Peyer's patch (tissue), 4 donors: ENCODE results near the gene RPRD2. TPM values are rescaled to one million over a fixed set of nuclear protein-coding genes. Genes with fewer than 3 reads are reported as not detected.
A peak's percentile ranks its signal among the peaks of the same experiment; 100 is the strongest.
"Not testable (repeated sequence)": the region's sequence is repeated elsewhere in the genome, so short reads cannot be mapped to it uniquely, and the experiment has no call there.

ENCODE experiments used
- DNase-seq, 3 donors: peaks; one replicate each; pipeline ENCODE4 v3.0.0-alpha.2; 2017 to 2019
- H3K27ac ChIP-seq, 4 donors: fragments of 200-600 bp; sonication (generic); one replicate each; pipeline ENCODE4 v1.5.1; 2016 to 2019
- H3K27me3 ChIP-seq, 2 donors: fragments of 200-600 bp; sonication (generic); one replicate each; pipeline ENCODE4 v1.5.1; 2019
- H3K36me3 ChIP-seq, 3 donors: fragments of 200-600 bp; sonication (generic); one replicate each; pipeline ENCODE4 v1.5.1; 2016 to 2019
- H3K4me1 ChIP-seq, 4 donors: fragments of 200-600 bp; sonication (generic); one replicate each; pipeline ENCODE4 v1.5.1; 2016 to 2019
- H3K4me3 ChIP-seq, 4 donors: fragments of 200-600 bp; sonication (generic); 1 replicate in 3 of 4; 2 replicates in 1 of 4; pipeline ENCODE4 v1.5.1; 2016 to 2019; ENCODE audit warnings: mild to moderate bottlenecking in 1 of 4
- H3K9me3 ChIP-seq, 4 donors: fragments of 200-600 bp; sonication (generic); one replicate each; pipeline ENCODE4 v1.5.1; 2016 to 2019; ENCODE audit warnings: mild to moderate bottlenecking in 1 of 4
- POLR2A ChIP-seq, 2 donors: fragments of 450-650 bp; IDR thresholded peaks; one replicate each; pipeline ENCODE4 v1.5.1; 2017; ENCODE audit warnings: antibody characterized with exemption in 2 of 2, mild to moderate bottlenecking in 2 of 2, moderate library complexity in 2 of 2
- total RNA-seq, 4 donors: library from RNA; depleted of rRNA; stranded (reverse); fragments of >200 nt; gene quantifications; one replicate each; pipeline ENCODE4 v1.1.0, GENCODE V29; 2016
- TF ChIP-seq, protein P1 (sequence below), 6 experiments: fragments of 450-650 bp in 4 of 6; fragments of 200-600 bp in 2 of 6; sonication (generic) in 1 of 6; IDR thresholded peaks; one replicate each; pipeline ENCODE4 v1.5.1; 2017 to 2019; ENCODE audit warnings: antibody characterized with exemption in 6 of 6, mild to moderate bottlenecking in 3 of 6, moderate library complexity in 1 of 6

Gene RPRD2
- 10 to 100 TPM; 21.5 to 44.6 (median 28.2) TPM for total RNA-seq

- H3K4me3 ChIP-seq = peak within 1 kb of the TSS; percentile 66 to 75 (median 70)
- peak in 1 of 2 donors; percentile 66 for TF ChIP-seq POLR2A (IDR thresholded peaks at IDR 0.05)
- TF ChIP-seq, protein P1, sequence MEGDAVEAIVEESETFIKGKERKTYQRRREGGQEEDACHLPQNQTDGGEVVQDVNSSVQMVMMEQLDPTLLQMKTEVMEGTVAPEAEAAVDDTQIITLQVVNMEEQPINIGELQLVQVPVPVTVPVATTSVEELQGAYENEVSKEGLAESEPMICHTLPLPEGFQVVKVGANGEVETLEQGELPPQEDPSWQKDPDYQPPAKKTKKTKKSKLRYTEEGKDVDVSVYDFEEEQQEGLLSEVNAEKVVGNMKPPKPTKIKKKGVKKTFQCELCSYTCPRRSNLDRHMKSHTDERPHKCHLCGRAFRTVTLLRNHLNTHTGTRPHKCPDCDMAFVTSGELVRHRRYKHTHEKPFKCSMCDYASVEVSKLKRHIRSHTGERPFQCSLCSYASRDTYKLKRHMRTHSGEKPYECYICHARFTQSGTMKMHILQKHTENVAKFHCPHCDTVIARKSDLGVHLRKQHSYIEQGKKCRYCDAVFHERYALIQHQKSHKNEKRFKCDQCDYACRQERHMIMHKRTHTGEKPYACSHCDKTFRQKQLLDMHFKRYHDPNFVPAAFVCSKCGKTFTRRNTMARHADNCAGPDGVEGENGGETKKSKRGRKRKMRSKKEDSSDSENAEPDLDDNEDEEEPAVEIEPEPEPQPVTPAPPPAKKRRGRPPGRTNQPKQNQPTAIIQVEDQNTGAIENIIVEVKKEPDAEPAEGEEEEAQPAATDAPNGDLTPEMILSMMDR (IDR thresholded peaks at IDR 0.05) = peak in 2 of 6 experiments; percentile 1 to 12
- H3K27me3 ChIP-seq = no peaks in the 10 kb centered on the region
- no peaks in the 10 kb centered on the region for H3K9me3 ChIP-seq
- H3K27ac ChIP-seq = peak within 1 kb of the TSS; percentile 87 to 96 (median 90)
- peaks cover 0 to 18% (median 0%) of the 10 kb centered on the region in 4 donors for H3K4me1 ChIP-seq
- peak; percentile 97 to 100 (median 99) for DNase-seq
- H3K36me3 ChIP-seq = no peaks in the 10 kb centered on the region
These were observed at the start of gene RPRD2 for GRCh38 chr1:150363426-150364230. TSS of gene RPRD2 (plus strand) at chr1:150364147. CDS start at chr1:150364715, 568 bp downstream.

DNA sequence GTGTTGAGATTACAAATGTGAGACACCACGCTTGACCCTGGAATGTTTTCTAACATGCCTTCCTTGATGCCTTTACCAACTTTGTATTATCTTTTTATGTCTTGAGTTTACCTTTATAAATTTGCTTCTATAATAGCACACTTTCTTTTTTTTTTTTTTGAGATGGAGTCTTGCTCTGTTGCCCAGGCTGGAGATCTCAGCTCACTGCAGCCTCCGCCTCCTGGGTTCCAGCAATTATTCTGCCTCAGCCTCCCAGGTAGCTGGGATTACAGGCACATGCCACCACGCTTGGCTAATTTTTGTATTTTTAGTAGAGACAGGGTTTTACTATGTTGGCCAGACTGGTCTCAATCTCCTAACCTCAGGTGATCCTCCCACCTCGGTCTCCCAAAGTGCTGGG, 49.3 kb upstream of the RPRD2 start:
- not testable (repeated sequence) for H3K27ac ChIP-seq, H3K36me3 ChIP-seq, H3K27me3 ChIP-seq, H3K9me3 ChIP-seq, DNase-seq, H3K4me1 ChIP-seq, H3K4me3 ChIP-seq

DNA sequence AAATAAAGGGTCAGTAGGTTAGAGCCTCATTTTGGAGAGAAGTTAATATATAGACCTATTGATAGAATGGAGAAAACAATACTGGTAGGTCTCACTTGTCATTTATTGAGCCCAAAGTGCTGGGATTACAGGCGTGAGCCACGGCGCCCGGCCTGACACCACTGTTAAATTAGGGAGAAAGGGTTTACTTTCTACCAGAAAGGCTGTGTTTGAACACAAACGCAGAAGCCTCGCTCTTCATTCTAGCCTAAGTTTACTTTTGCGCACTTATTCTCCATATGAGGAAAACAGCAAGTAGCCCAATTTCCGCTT, 43.3 kb upstream of the RPRD2 start:
- no peak for TF ChIP-seq POLR2A (IDR thresholded peaks at IDR 0.05)
- TF ChIP-seq, protein P1 (IDR thresholded peaks at IDR 0.05) = no peak
- DNase-seq = no peak
- Histone ChIP-seq H3K4me1 (peaks cover 0 to 10% (median 0%) of the 10 kb centered on the region in 4 donors), H3K9me3 (no peaks in the 10 kb centered on the region), H3K27ac (peak overlapping the region; percentile 71 to 89 (median 84)), H3K4me3 (peak overlapping the region; percentile 66 to 89 (median 68)), H3K36me3 (peaks cover 0 to 10% (median 0%) of the 10 kb centered on the region in 3 donors), H3K27me3 (no peaks in the 10 kb centered on the region)

GRCh38 chr1:150321826-150322166, 42.2 kb upstream of the RPRD2 start:
- peaks cover 0 to 22% (median 0%) of the 10 kb centered on the region in 3 donors for H3K36me3 ChIP-seq
- no peaks in the 10 kb centered on the region for H3K27me3 ChIP-seq
- H3K27ac ChIP-seq = peak overlapping the region; percentile 71 to 89 (median 84)
- DNase-seq = no peak
- H3K4me3 ChIP-seq = peak overlapping the region; percentile 66 to 89 (median 68)
- TF ChIP-seq POLR2A (IDR thresholded peaks at IDR 0.05) = no peak
- TF ChIP-seq, protein P1 (IDR thresholded peaks at IDR 0.05) = no peak
- H3K4me1 ChIP-seq = peaks cover 0 to 10% (median 0%) of the 10 kb centered on the region in 4 donors
- no peaks in the 10 kb centered on the region for H3K9me3 ChIP-seq

- Histone ChIP-seq H3K36me3 (peaks cover 0 to 27% (median 0%) of the 10 kb centered on the region in 3 donors), H3K9me3 (no peaks in the 10 kb centered on the region), H3K27me3 (no peaks in the 10 kb centered on the region), H3K4me1 (peaks cover 0 to 10% (median 0%) of the 10 kb centered on the region in 4 donors), H3K4me3 (peak overlapping the region; percentile 66 to 89 (median 68)), H3K27ac (peak overlapping the region in 1 of 4 donors; percentile 89)
- DNase-seq = no peak
- no peak for TF ChIP-seq POLR2A (IDR thresholded peaks at IDR 0.05)
- TF ChIP-seq, protein P1 (IDR thresholded peaks at IDR 0.05) = no peak
These were observed 41.6 kb upstream of the RPRD2 start for GRCh38 chr1:150322310-150322709.

DNA sequence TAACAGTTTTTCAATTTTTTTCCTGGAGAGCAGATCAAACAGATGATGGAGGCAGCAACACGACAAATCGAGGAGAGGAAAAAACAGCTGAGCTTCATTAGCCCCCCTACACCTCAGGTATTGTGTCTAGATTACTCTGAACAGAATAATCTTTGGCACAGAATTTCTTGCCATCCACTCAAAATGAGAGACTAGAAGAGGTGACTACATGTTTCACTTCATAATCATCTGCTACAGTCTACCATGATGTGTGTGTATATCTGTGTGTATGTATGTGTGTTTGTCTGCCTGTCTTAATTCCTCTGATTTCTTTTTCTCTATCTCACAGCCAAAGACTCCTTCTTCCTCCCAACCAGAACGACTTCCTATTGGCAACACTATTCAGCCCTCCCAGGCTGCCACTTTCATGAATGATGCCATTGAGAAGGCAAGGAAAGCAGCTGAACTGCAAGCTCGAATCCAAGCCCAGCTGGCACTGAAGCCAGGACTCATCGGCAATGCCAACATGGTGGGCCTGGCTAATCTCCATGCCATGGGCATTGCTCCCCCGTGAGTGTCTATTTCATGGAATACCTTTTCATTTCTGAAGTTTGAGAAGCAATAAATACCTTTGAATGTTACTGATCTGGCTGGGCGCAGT, 31.2 kb upstream of the RPRD2 start:
- TF ChIP-seq, protein P1 (IDR thresholded peaks at IDR 0.05) = no peak
- no peak for TF ChIP-seq POLR2A (IDR thresholded peaks at IDR 0.05)
- peaks cover 0 to 98% (median 0%) of the 10 kb centered on the region in 3 donors for H3K36me3 ChIP-seq
- H3K4me1 ChIP-seq = no peaks in the 10 kb centered on the region
- no peak overlapping the region for H3K4me3 ChIP-seq
- DNase-seq = no peak
- no peaks in the 10 kb centered on the region for H3K9me3 ChIP-seq
- H3K27ac ChIP-seq = no peak overlapping the region
- H3K27me3 ChIP-seq = no peaks in the 10 kb centered on the region
